GM18858 (cell line): ENCODE results near the gene ERLIN1.

Experiments
- ATAC-seq: cut with Tn5 transposase; IDR thresholded peaks from one replicate; pipeline ENCODE4 v1.9.1; 2021; ENCODE audit not compliant: unreplicated experiment

ERLIN1 gene

GRCh38 chr10:100185364-100186252 lies at the start of gene ERLIN1:
ERLIN1 (minus strand) TSS chr10:100186029; CDS start chr10:100185626, 403 bp downstream.
- ATAC-seq = peak; percentile 60

DNA sequence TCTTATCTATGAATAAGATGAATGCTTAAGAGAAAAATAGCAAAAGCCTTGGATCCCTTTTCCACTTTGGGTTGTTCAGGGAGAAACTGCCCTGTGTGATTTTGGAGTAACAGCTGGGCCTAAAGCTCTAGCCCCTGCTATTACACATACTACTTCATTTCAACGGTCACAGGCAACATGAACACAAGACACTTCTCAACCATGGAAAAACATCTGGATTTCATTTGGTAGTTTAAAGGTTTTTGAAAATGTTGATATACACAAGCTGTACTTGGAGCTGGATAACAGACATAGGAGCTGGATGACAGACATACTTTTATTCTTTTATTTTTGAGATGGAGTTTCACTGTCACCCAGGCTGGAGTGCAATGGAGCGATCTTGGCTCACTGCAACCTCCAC lies 46.3 kb upstream of the ERLIN1 start:
- ATAC-seq = no peak

DNA sequence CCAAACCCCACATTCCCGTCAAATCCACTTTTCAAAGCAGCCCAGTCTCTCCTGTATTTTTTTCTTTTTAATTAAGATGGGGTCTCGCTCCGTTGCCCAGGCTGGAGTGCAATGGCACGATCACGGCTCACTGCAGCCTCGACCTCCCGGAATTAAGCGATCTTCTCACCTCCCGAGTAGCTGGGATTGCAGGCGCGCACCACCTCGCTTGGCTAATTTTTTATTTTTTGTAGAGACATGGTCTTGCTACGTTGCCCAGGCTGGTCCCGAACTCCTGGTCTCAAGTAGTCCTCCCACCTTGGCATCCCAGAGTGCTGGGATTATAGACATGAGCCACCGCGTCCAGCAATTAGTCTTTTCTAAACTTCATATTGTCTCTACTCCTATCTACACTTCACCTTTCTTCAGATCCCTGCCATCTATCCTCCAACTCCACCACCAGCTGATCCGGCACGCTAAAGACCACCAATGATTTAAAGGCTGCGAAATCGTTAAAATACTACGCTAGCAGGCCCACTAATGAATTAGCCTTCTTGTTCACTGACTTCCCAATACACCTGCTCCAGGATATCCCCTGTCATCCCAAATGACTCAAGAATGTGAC lies 44.1 kb upstream of the ERLIN1 start:
- no peak for ATAC-seq

GRCh38 chr10:100223879-100224278 lies 38.0 kb upstream of the ERLIN1 start:
- ATAC-seq = no peak

DNA sequence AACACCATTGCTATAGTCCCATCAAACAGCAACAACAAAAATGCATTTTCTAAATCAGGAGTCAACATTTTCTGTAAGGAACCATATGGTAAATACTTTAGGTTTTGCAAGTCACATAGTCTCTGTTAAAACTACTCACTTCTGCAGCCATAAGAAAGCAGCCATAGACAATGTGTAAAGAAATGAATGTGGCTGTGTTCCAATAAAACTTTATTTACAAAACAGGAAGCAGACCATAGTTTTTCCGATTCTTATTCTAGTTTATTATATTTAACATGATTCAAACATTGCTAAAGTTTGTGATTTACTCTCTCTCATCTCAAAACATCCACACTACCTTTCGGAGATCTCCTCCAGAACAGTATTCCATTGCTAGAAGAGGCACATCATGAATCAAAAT lies 36.7 kb upstream of the ERLIN1 start:
- ATAC-seq = no peak

GRCh38 chr10:100216006-100216405 lies 30.2 kb upstream of the ERLIN1 start:
- ATAC-seq = no peak

DNA sequence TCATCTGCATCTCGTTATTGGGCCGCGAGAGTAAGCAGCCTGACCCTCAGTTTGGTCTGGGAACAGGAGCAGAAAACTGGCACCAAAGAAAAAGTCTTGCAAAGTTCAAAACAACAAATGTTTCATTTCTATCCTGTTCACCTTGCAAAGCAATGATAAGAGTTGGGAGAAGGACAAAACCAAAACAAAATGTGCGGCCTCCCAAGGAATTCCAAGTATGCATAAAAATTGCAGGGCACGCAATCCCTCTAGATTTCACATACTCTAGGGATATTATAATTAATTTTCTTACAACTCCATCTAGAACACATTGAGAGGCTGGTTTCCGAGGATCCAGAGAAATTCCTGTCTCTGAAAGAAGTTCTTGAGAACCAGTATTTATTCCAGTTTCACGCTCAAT lies 23.5 kb upstream of the ERLIN1 start:
- ATAC-seq = no peak

DNA sequence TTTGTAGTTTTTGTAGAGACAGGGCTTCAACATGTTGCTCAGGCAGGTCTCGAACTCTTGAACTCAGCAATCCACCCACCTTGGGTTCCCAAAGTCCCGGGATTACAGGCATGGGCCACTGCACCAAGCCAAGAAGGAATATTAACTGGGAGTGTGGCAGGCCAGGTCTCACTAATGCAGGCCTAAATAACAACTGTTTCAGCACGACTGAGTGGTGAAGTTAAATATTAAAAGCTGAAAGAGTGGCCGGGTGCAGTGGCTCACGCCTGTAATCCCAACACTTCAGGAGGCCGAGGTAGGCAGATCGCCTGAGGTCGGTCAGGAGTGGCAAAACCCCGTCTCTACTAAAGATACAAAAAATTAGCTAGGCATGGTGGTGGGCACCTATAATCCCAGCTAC lies 22.4 kb upstream of the ERLIN1 start:
- no peak for ATAC-seq

DNA sequence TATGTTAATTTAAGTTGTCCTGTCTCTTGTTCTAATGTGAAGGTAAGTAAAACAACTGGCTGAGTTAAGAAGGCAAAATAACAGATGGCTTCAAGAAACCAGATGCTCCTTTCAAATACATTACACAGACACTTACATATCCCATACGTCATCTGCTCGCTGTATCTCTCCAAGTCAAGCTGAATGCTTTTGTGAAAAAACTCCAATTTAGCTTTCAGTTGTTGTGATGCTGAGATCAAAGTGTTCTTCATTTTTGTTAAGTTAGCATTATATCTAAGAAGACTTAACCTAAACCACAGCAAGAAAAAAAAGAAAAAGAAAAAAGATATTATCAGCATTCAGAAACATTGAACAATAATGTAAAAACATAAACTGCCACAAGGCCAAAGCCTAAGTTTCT lies 18.5 kb upstream of the ERLIN1 start:
- ATAC-seq = no peak

DNA sequence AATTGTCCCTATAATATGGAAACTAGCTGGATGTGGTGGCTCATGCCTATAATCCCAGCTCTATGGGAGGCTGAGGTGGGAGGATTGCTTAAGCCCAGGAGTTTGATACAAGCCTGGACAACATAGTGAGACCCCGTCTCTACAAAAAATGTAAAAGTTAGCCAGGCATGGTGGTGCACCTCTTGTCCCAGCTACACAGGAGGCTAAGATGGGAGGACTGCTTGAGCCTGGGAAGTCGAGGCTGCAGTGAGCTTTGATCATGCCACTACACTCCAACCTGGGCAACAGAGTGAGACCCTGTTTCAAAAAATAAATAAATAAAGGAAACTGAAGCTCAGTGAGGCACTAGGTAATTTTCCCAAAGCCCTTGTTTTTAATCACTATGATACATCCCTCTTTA lies 15.7 kb upstream of the ERLIN1 start:
- no peak for ATAC-seq

GRCh38 chr10:100194711-100195110 lies 8.9 kb upstream of the ERLIN1 start:
- no peak for ATAC-seq

GRCh38 chr10:100192350-100192749 lies 6.5 kb upstream of the ERLIN1 start:
- ATAC-seq = no peak

- ATAC-seq = peak; percentile 29
Observed at GRCh38 chr10:100186253-100187212, 704 bp upstream of the ERLIN1 start.

- no peak for ATAC-seq
Observed at GRCh38 chr10:100184840-100185239, 989 bp downstream of the ERLIN1 start.

- no peak for ATAC-seq
Observed at GRCh38 chr10:100184426-100184825, 1.4 kb downstream of the ERLIN1 start.

- no peak for ATAC-seq
Observed at GRCh38 chr10:100183481-100183880, 2.3 kb downstream of the ERLIN1 start.

DNA sequence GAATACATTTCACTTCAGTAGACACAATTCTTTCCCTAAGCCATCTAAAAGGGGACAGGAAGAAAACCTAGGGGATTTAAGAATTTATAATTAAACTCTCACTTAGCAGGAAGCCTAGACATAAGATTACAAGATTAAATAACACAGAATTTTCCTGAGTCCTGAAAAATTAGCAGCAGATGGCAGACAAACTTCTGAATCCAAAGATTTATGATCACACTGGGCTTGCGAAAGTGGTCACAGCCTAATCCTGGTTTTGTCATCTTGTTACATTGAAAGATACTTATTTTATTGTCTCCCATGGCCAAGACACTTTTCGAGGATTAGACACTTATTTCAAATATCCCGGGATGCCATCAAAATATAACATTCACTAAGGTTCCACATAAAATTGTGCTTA lies 2.9 kb downstream of the ERLIN1 start:
- no peak for ATAC-seq

- no peak for ATAC-seq
Observed at GRCh38 chr10:100182281-100182680, 3.5 kb downstream of the ERLIN1 start.

DNA sequence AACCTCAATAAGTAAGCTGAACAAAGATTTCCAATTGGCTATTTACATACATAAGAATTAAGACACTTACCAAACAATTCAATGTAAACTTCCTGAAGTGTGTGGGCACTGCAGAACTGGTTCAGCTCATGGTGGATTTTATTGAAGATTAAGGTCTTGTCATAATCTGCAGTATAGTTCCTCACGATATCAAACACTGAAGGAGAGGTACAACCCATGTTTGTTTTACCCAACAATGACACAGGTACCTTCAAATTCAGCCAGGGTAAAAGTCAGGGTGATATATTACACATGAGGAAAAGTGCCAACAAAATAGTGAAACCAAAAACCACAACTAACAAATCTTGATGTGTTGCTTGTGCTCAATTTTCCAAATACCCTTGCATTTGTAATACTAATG lies 10.0 kb downstream of the ERLIN1 start:
- ATAC-seq = no peak

GRCh38 chr10:100174699-100175677 lies 10.8 kb downstream of the ERLIN1 start:
- peak; percentile 73 for ATAC-seq
